ENCODE data around the gene PEPD. TPM values are rescaled to one million over a fixed set of nuclear protein-coding genes. Genes with fewer than 3 reads are reported as not detected.
A peak's percentile ranks its signal among the peaks of the same experiment; 100 is the strongest.

PEPD gene
- total RNA-seq, 1 donor from 2014 or later: 39.2 TPM

GRCh38 chr19:33381101-33381500, 140.5 kb downstream of the PEPD start:
- H3K4me1 Mint-ChIP-seq (ENCODE audit: low read depth): peaks cover 10% of the 10 kb centered on the region
- no peak for DNase-seq (ENCODE audit: low spot score, unreplicated experiment)
- no peaks in the 10 kb centered on the region for H3K27me3 Mint-ChIP-seq
- H3K4me3 Mint-ChIP-seq (ENCODE audit: low read depth): no peak overlapping the region
- H3K27ac Mint-ChIP-seq: no peak overlapping the region
- no peaks in the 10 kb centered on the region for H3K9me3 Mint-ChIP-seq (ENCODE audit: low read depth)
- peaks cover 13% of the 10 kb centered on the region for H3K36me3 Mint-ChIP-seq (ENCODE audit: insufficient read depth)
- no peak for TF ChIP-seq CTCF (IDR thresholded peaks at IDR 0.05; ENCODE audit: unreplicated experiment)

GRCh38 chr19:33379151-33379829, 142.3 kb downstream of the PEPD start:
- H3K27ac Mint-ChIP-seq: no peak overlapping the region
- DNase-seq (ENCODE audit: low spot score, unreplicated experiment): no peak
- no peaks in the 10 kb centered on the region for H3K9me3 Mint-ChIP-seq (ENCODE audit: low read depth)
- H3K4me3 Mint-ChIP-seq (ENCODE audit: low read depth): no peak overlapping the region
- peaks cover 28% of the 10 kb centered on the region for H3K4me1 Mint-ChIP-seq (ENCODE audit: low read depth)
- H3K27me3 Mint-ChIP-seq: no peaks in the 10 kb centered on the region
- peaks cover 17% of the 10 kb centered on the region for H3K36me3 Mint-ChIP-seq (ENCODE audit: insufficient read depth)
- TF ChIP-seq CTCF (IDR thresholded peaks at IDR 0.05; ENCODE audit: unreplicated experiment): no peak

GRCh38 chr19:33377586-33378475, 143.8 kb downstream of the PEPD start:
- peaks cover 30% of the 10 kb centered on the region for H3K4me1 Mint-ChIP-seq (ENCODE audit: low read depth)

GRCh38 chr19:33376941-33377557, 144.5 kb downstream of the PEPD start:
- Mint-ChIP-seq H3K27ac (no peak overlapping the region), H3K9me3 (ENCODE audit: low read depth) (no peaks in the 10 kb centered on the region), H3K36me3 (ENCODE audit: insufficient read depth) (peaks cover 15% of the 10 kb centered on the region), H3K4me1 (ENCODE audit: low read depth) (peaks cover 30% of the 10 kb centered on the region), H3K27me3 (no peaks in the 10 kb centered on the region), H3K4me3 (ENCODE audit: low read depth) (no peak overlapping the region)
- no peak for DNase-seq (ENCODE audit: low spot score, unreplicated experiment)
- TF ChIP-seq CTCF (IDR thresholded peaks at IDR 0.05; ENCODE audit: unreplicated experiment): no peak

More at GRCh38 chr19:33377586-33378475, 143.8 kb downstream of the PEPD start:
- no peaks in the 10 kb centered on the region for H3K27me3 Mint-ChIP-seq
- no peaks in the 10 kb centered on the region for H3K9me3 Mint-ChIP-seq (ENCODE audit: low read depth)
- H3K27ac Mint-ChIP-seq: peak overlapping the region; percentile 6
- DNase-seq (ENCODE audit: low spot score, unreplicated experiment): no peak
- TF ChIP-seq CTCF (IDR thresholded peaks at IDR 0.05; ENCODE audit: unreplicated experiment): no peak
- H3K36me3 Mint-ChIP-seq (ENCODE audit: insufficient read depth): peaks cover 15% of the 10 kb centered on the region
- no peak overlapping the region for H3K4me3 Mint-ChIP-seq (ENCODE audit: low read depth)

GRCh38 chr19:33376423-33376822, 145.2 kb downstream of the PEPD start:
- Mint-ChIP-seq H3K36me3 (ENCODE audit: insufficient read depth) (peaks cover 15% of the 10 kb centered on the region), H3K4me3 (ENCODE audit: low read depth) (peak overlapping the region; percentile 14), H3K27me3 (no peaks in the 10 kb centered on the region), H3K9me3 (ENCODE audit: low read depth) (no peaks in the 10 kb centered on the region), H3K27ac (no peak overlapping the region), H3K4me1 (ENCODE audit: low read depth) (peaks cover 30% of the 10 kb centered on the region)
- no peak for DNase-seq (ENCODE audit: low spot score, unreplicated experiment)
- no peak for TF ChIP-seq CTCF (IDR thresholded peaks at IDR 0.05; ENCODE audit: unreplicated experiment)

Data from progenitor cell of endocrine pancreas (in vitro differentiated cells).